ENCODE results near the gene ITGA2B. TPM values are rescaled to one million over a fixed set of nuclear protein-coding genes. Genes with fewer than 3 reads are reported as not detected.
"Not testable (repeated sequence)": the region's sequence is repeated elsewhere in the genome, so short reads cannot be mapped to it uniquely, and the experiment has no call there.

The ITGA2B gene
- total RNA-seq, 1 experiment from 2014 or later, result not detected

DNA sequence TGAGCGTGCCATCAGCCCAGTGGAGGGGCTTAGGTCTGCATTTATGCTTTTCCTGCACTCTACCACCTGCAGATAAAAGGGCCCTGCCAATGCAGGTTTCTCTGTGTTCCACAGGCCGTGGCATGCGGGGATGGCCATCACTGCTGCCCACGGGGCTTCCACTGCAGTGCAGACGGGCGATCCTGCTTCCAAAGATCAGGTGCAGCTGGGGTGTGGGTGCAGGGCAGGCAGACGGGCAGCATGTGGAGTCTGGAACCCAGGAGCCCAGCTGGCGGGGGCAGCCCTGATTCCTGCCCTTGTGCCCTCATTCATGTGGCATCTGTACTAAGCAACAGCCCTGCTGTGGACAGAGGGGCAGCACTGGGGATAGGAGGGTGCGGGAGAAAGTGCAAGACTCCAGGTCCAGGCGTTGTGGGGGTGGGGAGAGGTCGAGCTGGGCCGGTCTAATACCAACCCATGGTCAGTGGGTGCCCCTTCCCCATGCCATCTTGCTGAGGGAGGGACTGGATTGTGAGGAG lies 39.8 kb downstream of the ITGA2B start:
- no peaks in the 10 kb centered on the region for H3K27me3 ChIP-seq
- H3K36me3 ChIP-seq, result peaks cover 6% of the 10 kb centered on the region
- no peak for DNase-seq
- H3K9me3 ChIP-seq, result no peaks in the 10 kb centered on the region
- H3K4me3 ChIP-seq, result no peak overlapping the region

- Histone ChIP-seq H3K36me3 (peaks cover 6% of the 10 kb centered on the region), H3K4me3 (no peak overlapping the region), H3K27me3 (no peaks in the 10 kb centered on the region), H3K9me3 (no peaks in the 10 kb centered on the region)
- no peak for DNase-seq
Measured at GRCh38 chr17:44348988-44349364, 40.5 kb downstream of the ITGA2B start.

GRCh38 chr17:44348234-44348987 lies 41.0 kb downstream of the ITGA2B start:
- DNase-seq, result no peak

DNA sequence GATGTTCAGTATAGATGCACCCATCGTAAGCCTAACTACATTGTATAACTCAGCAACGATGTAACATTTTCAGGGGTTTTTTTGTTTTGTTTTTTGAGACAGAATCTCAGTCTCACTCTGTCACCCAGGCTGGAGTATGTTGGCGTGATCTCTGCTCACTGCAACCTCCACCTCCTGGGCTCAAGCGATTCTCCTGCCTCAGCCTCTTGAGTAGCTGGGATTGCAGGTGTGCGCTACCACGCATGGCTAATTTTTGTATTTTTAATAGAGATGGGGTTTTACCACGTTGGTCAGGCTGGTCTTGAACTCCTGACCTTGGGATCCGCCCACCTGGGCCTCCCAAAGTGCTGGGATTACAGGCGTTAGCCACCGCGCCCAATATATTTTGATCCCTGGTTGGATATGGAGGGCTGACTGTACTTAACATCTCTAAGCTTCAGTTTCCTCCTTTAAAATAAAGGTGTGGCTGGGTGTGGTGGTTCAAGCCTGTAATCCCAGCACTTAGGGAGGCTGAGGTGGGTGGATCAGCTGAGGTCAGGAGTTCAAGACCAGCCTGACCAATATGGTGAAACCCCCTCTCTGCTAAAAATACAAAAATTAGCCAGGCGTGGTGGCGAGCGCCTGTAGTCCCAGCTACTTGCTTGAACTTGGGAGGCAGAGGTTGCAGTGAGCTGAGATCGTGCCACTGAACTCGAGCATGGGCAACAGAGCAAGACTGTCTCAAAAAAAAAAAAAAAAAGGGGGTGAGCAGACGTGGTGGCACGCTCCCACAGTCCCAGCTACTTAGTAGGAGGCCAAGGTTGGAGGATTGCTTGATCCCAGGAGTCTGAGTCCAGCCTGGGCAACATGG lies 42.0 kb downstream of the ITGA2B start:
- H3K27me3 ChIP-seq, H3K36me3 ChIP-seq, H3K4me3 ChIP-seq, DNase-seq, H3K9me3 ChIP-seq: not testable (repeated sequence)

More at GRCh38 chr17:44348234-44348987, 41.0 kb downstream of the ITGA2B start:
- no peaks in the 10 kb centered on the region for H3K27me3 ChIP-seq
- no peaks in the 10 kb centered on the region for H3K9me3 ChIP-seq
- no peak overlapping the region for H3K4me3 ChIP-seq
- peaks cover 6% of the 10 kb centered on the region for H3K36me3 ChIP-seq

DNA sequence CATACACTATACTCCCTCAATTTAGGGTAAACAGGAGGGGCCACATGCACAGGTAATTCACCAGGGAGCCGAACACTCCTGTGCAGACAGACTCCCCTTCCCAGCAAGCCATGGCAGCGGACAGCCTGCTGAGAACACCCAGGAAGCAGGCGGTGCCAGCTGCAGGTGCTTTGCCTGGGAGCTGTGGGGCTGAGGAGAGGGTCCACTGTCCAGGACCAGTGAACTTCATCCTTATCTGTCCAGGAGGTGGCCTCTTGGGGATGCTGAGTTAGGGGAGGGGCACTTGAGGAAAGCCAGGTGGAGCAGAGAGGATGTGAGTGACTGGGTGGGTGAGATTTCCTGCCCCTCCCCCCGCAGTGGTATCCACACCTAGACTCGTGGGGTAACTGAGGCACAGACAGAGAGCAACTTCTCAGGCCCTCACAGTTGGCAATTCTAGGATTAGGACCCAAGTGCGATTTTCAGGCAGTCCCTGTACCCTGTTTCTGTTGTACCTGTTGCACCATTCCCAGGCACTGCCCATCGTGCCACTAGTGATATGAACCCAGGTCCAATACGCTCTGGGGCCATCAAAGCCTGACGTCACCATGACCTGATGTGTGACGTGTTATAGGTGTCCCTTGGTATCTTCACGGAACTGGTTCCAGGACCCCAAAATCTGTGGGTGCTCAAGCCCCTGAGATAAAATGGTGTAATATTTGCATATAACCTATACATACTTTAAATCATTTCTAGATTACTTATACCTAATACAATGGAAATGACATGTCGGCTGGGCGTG lies 43.2 kb downstream of the ITGA2B start:
- no peaks in the 10 kb centered on the region for H3K9me3 ChIP-seq
- no peaks in the 10 kb centered on the region for H3K27me3 ChIP-seq
- peaks cover 6% of the 10 kb centered on the region for H3K36me3 ChIP-seq
- no peak for DNase-seq
- H3K4me3 ChIP-seq, result peak overlapping the region; percentile 70

DNA sequence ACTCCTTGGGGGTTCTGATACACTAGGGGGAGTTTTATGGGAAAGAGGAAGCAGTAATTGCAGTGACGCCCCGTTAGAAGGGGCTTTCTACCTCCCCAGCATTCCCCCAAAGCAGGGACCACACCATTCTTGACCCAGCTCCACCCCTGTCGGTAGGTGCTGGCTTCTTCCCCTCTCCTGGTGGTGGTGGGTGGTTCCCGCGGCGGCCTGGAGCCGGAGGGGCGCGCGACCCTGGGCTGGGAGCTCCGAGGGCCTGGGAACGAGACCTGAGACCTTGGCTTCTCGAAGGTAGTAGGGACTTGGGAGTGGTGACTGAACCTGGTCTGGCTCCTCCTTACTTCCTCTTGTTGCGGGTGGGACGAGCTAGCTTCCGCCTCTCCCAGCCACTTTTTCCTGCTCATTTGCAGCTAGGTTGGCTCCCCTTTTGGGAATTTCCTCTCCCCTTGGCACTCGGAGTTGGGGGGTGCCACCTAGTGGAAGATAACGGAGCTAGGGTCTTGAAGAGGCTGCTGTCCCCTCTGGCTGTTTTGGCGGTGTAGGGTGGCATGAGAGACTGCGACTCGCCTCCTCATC lies 43.9 kb downstream of the ITGA2B start:
- H3K36me3 ChIP-seq, result peaks cover under 1% of the 10 kb centered on the region; the same call in 1 of the 2 replicates
- peak; percentile 60 for DNase-seq

GRCh38 chr17:44344939-44345453 lies 44.5 kb downstream of the ITGA2B start, which contains the start of gene GRN:
Gene GRN, plus strand, starts transcription at chr17:44345302. Its CDS starts 3,863 bp downstream, at chr17:44349165.
- Histone ChIP-seq H3K9me3 (no peaks in the 10 kb centered on the region), H3K36me3 (no peaks in the 10 kb centered on the region), H3K4me3 (peak within 1 kb of the TSS; percentile 70), H3K27me3 (no peaks in the 10 kb centered on the region)
- DNase-seq, result peak; percentile 95

More for the DNA sequence above, 43.9 kb downstream of the ITGA2B start:
- no peaks in the 10 kb centered on the region for H3K9me3 ChIP-seq
- no peaks in the 10 kb centered on the region for H3K27me3 ChIP-seq
- H3K4me3 ChIP-seq, result peak overlapping the region; percentile 70

DNA sequence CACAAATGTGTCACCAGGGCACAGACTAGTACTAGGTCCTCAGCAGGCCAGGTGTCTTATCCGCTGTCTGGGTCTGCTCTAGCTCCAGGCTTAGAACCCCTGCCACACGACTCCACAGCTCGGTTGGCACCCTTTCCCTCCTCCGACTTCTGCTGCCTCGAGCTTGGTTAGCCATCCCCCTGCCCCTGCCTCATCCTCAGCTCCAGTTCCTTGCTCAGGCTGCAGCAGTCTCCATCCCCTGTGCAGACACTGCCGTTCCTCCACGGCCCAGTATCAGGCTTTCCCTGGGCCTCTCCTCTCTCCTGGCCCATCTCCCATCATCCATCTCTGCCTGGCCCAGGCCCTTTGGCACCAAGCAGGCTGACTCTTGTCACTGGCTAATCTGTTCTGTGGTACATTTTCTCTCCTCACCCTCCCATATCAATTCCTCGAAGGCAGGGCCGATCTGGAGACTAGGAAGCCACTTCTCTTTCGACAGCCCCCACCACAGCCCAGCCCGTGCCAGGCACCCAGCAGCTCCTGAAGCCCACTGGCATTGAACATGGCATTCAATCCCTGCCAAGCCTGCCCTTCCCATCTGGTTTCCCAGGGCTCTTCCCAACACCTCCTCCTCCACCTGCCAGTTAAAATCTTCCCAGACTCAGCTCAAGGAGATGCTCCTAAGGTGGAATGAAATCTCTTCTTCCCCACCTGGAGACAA lies 45.8 kb downstream of the ITGA2B start:
- Histone ChIP-seq H3K9me3 (no peaks in the 10 kb centered on the region), H3K27me3 (no peaks in the 10 kb centered on the region), H3K4me3 (no peak overlapping the region), H3K36me3 (no peaks in the 10 kb centered on the region)
- DNase-seq, result no peak

- H3K9me3 ChIP-seq, DNase-seq, H3K36me3 ChIP-seq, H3K4me3 ChIP-seq, H3K27me3 ChIP-seq: not testable (repeated sequence)
Measured at GRCh38 chr17:44340553-44340952, 48.9 kb downstream of the ITGA2B start.

DNA sequence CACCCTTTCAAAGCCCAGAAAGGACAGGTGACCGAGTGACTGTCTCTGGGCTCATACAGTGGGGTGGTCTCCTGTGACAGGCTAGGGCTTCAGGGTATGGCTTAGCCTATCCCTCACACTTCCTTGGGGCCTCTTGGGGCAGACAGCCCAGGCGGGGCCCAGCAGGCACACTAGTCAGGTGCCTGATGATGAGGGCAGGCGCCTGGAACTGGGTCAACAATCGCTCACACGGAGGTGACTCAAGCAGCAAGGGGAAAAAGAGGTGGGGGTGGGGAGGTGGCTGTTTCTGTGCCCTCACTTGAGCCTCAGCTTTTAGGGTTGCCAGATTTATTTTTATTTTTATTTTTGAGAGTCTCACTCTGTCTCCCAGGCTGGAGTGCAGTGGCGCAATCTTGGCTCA lies 50.7 kb downstream of the ITGA2B start:
- peak; percentile 57 for DNase-seq
- no peak overlapping the region for H3K4me3 ChIP-seq
- no peaks in the 10 kb centered on the region for H3K9me3 ChIP-seq
- H3K27me3 ChIP-seq, result no peaks in the 10 kb centered on the region
- no peaks in the 10 kb centered on the region for H3K36me3 ChIP-seq

DNA sequence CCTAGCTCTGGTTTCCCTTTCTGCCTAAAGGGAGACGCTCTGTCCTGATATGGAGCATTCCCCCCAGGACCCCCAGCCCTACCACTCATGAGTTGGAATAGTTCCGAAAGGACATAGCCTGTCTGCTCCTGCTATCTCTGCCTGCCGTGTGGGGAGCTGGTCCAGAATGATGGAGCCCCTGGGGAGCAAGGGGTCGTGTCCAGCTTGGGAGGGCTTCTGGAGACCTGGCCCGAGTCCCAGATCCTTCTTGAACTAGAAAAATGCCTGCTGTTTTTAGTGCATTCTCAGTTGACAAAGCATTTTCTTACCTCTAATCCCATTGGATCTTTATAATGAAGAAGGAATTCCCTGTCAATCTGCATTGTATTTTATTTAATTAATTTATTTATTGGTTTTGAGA lies 53.5 kb downstream of the ITGA2B start:
- no peak overlapping the region for H3K4me3 ChIP-seq
- DNase-seq, result no peak

DNA sequence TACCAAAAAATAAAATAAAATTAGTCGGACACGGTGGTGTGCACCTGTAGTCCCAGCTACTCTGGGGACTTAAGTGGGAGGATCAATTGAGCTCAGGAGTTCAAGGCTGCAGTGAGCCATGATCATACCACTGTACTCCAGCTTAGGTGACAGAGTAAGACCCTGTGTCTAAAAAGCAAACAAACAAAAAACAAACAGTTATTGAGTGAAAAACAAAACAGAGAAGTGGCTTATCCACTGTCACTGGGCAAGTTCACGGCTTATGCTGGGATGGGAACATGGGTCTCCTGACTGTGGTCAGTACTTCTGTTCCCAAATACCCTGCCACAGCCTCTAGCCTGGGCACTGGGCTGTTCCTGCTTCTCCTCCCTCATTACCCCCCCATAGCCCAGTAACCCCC lies 53.9 kb downstream of the ITGA2B start:
- Histone ChIP-seq H3K27me3 (no peaks in the 10 kb centered on the region), H3K9me3 (no peaks in the 10 kb centered on the region), H3K4me3 (no peak overlapping the region), H3K36me3 (no peaks in the 10 kb centered on the region)
- no peak for DNase-seq

More for the DNA sequence above, 53.5 kb downstream of the ITGA2B start:
- no peaks in the 10 kb centered on the region for H3K27me3 ChIP-seq
- no peaks in the 10 kb centered on the region for H3K9me3 ChIP-seq
- H3K36me3 ChIP-seq, result no peaks in the 10 kb centered on the region

DNA sequence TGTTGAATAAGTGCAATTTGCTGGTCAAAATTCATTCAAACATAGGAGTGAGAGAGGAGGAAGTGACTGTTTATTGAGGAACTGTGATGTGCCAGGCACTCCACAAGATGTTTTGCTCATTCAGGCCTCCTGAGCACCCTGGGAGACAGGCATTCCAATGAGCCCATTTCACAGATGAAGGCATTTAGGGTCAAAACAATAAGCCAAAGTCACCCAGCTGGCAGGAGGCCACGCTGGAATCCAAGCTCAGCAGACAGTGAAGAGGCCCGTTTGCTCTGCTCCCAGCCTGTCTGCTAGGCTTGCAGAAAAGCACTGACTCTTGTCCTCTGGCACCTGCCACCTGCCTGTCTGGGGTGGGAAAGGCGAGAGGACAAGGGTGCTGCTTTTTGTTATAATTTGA lies 54.7 kb downstream of the ITGA2B start:
- H3K4me3 ChIP-seq, result no peak overlapping the region
- no peaks in the 10 kb centered on the region for H3K9me3 ChIP-seq
- no peak for DNase-seq
- no peaks in the 10 kb centered on the region for H3K36me3 ChIP-seq
- H3K27me3 ChIP-seq, result no peaks in the 10 kb centered on the region

GRCh38 chr17:44334315-44334714 lies 55.1 kb downstream of the ITGA2B start:
- no peak for DNase-seq
- no peaks in the 10 kb centered on the region for H3K36me3 ChIP-seq
- H3K9me3 ChIP-seq, result no peaks in the 10 kb centered on the region
- no peaks in the 10 kb centered on the region for H3K27me3 ChIP-seq
- no peak overlapping the region for H3K4me3 ChIP-seq

- Histone ChIP-seq H3K27me3 (no peaks in the 10 kb centered on the region), H3K4me3 (no peak overlapping the region), H3K36me3 (no peaks in the 10 kb centered on the region), H3K9me3 (no peaks in the 10 kb centered on the region)
- DNase-seq, result no peak
Measured at GRCh38 chr17:44333371-44333770, 56.1 kb downstream of the ITGA2B start.

Measured in MG63 (cell line).